SK-N-MC (cell line): ENCODE results near the gene RAP1GDS1.

ENCODE experiments used
- EZH2 ChIP-seq: fragments of 200-600 bp; sonication (generic); IDR thresholded peaks from one replicate; pipeline ENCODE4 v1.6.1; 2017; ENCODE audit warnings: antibody characterized with exemption
- POLR2AphosphoS5 ChIP-seq: IDR thresholded peaks from 2 replicates; pipeline ENCODE4 v1.6.1; 2012; ENCODE audit warnings: mild to moderate bottlenecking, low read depth, low read length, borderline replicate concordance

- TF ChIP-seq EZH2 (no peak), POLR2AphosphoS5 (no peak)
Measured at GRCh38 chr4:98470366-98470765, 209.2 kb downstream of the RAP1GDS1 start.
